SU-DHL-6 (cell line): ENCODE data around the gene MALRD1.

Experiments
- CTCF ChIP-seq: fragments of 200-600 bp; sonication (generic); IDR thresholded peaks from one replicate; pipeline ENCODE4 v1.5.1; 2017; ENCODE audit warnings: antibody characterized with exemption, mild to moderate bottlenecking, low read length, moderate library complexity; ENCODE audit not compliant: insufficient read depth, poor library complexity, severe bottlenecking
- EZH2phosphoT487 ChIP-seq: fragments of 200-600 bp; sonication (generic), shearing (Covaris generic); conservative IDR thresholded peaks from 2 replicates; pipeline ENCODE4 v1.6.1; 2018; ENCODE audit warnings: mild to moderate bottlenecking, antibody characterized with exemption, low read length, moderate library complexity, mixed read lengths

DNA sequence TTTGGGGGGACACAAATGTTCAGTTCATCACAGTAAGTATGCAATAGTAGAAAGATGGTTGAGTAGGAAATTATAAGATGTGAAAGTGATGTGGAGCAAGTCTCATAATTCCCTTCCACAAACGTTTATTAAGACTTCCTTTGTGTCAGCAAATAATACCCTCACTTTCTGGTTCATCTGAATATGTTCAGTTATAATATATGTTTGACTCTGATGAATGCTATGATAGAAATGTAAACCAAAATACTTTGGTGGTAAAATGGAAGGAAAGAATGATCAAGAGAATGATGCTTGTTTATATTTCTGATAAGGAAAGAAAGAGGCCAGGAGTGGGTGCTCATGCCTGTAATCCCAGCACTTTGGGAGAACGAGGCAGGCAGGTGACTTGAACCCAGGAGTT, 655.9 kb downstream of the MALRD1 start:
- no peak for TF ChIP-seq CTCF
- no peak for TF ChIP-seq EZH2phosphoT487
